ENCODE data around the gene ARHGEF19.
A peak's percentile ranks its signal among the peaks of the same experiment; 100 is the strongest.

Gene ARHGEF19

DNA sequence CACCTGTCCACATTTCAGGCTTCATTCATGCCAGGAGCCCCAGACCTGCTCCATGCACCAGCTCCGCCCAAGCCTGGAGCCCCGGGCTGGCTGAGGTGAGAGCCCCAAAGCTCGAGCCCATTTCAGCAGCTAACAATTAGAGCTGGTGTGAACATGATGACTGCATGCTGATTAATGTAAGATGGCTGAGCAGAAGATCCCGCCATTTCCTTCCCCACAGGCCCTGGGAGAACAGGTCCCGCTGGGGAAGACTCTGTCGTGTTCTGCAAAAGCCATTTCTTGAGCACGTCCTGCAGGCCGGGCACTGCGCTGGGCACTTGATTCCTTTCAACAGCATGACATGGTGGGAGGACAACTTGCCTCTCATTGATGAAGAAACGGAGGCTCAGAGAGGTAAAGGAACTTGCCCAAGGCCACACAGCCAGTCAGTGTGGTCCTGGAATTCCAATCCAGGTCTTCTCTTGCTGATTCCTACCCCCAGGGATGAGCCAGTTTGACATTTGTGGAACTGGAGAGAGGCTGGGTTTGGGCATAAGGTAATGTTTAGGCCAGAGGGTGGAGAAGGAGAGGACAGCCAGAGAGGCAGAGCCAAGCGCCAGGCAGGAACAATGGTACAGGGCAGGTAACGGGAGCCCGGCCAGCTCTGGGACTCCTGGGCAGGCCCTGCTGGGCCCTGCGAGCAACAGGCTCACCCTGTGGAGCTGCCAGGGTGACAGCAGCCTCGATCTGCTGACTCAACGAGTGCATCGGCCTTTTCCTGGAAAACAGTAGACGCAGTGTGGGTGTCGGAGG, 28.5 kb downstream of the ARHGEF19 start:
- no peaks in the 10 kb centered on the region for H3K9me3 Mint-ChIP-seq
- no peak for DNase-seq
- H3K4me1 Mint-ChIP-seq: no peaks in the 10 kb centered on the region
- no peak overlapping the region for H3K4me3 Mint-ChIP-seq
- CTCF ChIA-PET: interaction anchor here (11.3 kb wide), 1 partner anchor 104 kb away, joined by 275 read pairs; no protein-coding TSS in a partner anchor
- H3K36me3 Mint-ChIP-seq: no peaks in the 10 kb centered on the region
- peaks cover 9% of the 10 kb centered on the region for H3K27me3 Mint-ChIP-seq
- no peak overlapping the region for H3K27ac Mint-ChIP-seq

GRCh38 chr1:16183179-16183578, 29.3 kb downstream of the ARHGEF19 start:
- H3K36me3 Mint-ChIP-seq: no peaks in the 10 kb centered on the region
- H3K27me3 Mint-ChIP-seq: peaks cover 11% of the 10 kb centered on the region
- H3K9me3 Mint-ChIP-seq: no peaks in the 10 kb centered on the region
- no peak overlapping the region for H3K27ac Mint-ChIP-seq
- H3K4me1 Mint-ChIP-seq: no peaks in the 10 kb centered on the region
- no peak overlapping the region for H3K4me3 Mint-ChIP-seq
- CTCF ChIA-PET: interaction anchor here (0.6 to 11.3 kb wide), 2 partner anchors 10 to 103 kb away, joined by 4 to 275 read pairs; no protein-coding TSS in a partner anchor
- no peak for DNase-seq

DNA sequence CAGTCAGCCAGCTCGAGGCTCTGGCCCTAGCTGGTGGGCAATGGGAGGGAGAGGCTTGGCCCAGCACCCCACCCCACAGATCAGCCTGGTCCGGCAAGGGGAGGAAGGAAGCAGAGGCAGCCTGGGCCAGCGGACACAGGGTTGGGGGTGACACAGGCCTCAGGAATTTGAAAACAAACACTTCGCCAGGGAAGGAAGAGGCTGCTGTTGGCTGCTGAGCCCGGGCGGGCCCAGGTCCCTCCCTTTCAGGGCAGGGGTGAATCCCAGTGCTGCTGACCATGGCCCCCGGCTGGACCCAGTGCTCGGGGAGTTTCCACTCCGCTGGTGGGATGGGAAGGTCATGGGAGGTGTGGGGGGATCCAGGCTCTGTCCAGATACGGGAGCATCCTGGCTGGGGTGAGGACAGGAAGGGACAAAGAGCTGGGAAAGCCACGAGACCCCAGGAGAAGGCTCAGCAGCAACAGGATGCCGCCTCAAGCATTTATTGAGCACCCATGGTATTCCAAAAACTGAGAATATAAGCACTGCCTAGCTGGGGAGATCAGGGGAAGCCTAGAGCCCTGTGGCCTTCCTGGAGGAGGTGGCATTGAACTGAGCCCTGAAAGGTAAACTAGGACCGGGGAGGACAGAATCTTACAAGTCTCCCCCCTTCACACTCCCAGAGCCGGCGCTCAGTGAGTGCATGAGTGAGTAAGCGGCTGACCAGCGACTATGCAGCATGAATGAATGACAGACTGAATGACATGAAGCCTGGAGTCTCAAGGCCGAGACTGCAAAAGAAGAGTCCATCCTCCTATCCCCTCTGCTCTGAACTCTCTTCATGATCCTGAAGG, 30.3 kb downstream of the ARHGEF19 start:
- H3K4me1 Mint-ChIP-seq: no peaks in the 10 kb centered on the region
- no peaks in the 10 kb centered on the region for H3K36me3 Mint-ChIP-seq
- peaks cover 17% of the 10 kb centered on the region for H3K27me3 Mint-ChIP-seq
- DNase-seq: no peak
- no peaks in the 10 kb centered on the region for H3K9me3 Mint-ChIP-seq
- CTCF ChIA-PET: interaction anchor here (1.2 to 2.0 kb wide), 3 partner anchors 23 to 103 kb away, joined by 3 to 11 read pairs (median 9); no protein-coding TSS in a partner anchor
- H3K4me3 Mint-ChIP-seq: no peak overlapping the region
- no peak overlapping the region for H3K27ac Mint-ChIP-seq

DNA sequence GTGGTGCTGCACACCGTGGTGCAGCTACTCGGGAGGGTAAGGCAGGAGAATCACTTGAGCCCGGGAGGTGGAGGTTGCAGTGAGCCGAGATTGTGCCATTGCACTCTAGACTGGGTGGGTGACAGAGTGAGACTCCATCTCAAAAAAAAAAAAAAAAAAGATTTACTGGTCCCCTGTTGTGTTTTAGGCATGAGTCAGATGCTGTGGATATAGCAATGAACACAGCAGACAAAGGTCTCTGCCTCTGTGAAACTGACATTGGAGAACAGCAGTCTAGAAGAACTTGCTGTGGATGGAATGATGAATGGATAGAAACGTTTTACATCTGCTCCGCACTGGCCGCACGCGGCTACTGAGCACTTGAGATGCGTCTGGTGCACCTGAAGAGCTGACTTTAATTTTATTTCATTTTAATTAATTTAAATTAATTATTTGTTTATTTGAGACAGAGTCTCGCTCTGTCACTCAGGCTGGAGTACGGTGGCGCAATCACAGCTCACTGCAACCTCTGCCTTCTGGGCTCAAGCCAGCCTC, 32.1 kb downstream of the ARHGEF19 start:
- Mint-ChIP-seq H3K4me3 (no peak overlapping the region), H3K27me3 (peaks cover 29% of the 10 kb centered on the region), H3K27ac (no peak overlapping the region), H3K36me3 (no peaks in the 10 kb centered on the region), H3K4me1 (no peaks in the 10 kb centered on the region), H3K9me3 (no peaks in the 10 kb centered on the region)
- DNase-seq: no peak
- CTCF ChIA-PET: interaction anchor here (1.6 to 2.0 kb wide), 3 partner anchors 98 to 101 kb away, joined by 5 to 11 read pairs (median 9); no protein-coding TSS in a partner anchor

DNA sequence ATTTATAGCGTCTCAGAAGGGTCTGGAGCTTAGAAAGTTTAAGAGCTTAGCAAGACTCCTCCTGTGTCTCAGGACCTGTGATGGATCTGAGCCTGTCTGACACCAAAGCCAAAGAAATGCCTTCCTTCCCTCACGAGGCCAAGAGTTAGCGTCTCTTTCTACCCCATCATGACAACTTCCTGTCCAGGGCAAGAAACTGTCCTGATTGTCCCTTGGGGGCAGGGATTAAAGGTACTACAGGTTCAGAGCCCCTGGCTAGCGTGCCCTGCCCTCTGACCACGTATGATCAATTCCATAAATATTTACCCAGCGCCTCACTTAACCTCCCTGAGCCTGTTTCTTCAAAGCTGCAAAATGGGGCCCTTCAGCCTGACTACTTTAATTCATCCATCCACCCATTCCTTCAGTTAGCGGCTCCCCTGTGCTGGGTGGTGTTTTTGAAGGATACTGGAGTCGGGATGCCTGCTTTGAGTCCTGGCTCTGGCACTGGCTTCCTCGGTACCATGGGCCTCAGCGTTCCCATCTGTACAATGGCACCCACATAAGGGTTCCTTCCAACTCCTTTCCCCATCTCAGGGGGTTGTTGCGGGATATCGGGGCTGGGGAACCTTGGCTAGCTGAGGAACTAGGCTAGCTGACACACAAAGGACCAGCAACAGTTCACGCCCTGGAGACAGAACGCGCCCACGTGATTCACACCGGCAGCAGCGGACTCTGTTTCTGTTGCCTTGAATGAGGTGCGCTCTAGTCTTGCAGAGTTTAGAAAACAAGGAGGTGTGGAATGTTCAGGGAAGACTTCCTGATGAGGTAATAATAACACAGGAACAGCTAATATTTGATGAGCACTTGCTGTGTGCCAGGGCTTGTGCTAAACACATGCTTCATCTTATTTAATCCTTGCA, 33.6 kb downstream of the ARHGEF19 start:
- H3K27ac Mint-ChIP-seq: no peak overlapping the region
- H3K9me3 Mint-ChIP-seq: no peaks in the 10 kb centered on the region
- H3K36me3 Mint-ChIP-seq: no peaks in the 10 kb centered on the region
- no peak overlapping the region for H3K4me3 Mint-ChIP-seq
- CTCF ChIA-PET: no interaction called here
- no peaks in the 10 kb centered on the region for H3K4me1 Mint-ChIP-seq
- H3K27me3 Mint-ChIP-seq: peaks cover 34% of the 10 kb centered on the region
- no peak for DNase-seq

DNA sequence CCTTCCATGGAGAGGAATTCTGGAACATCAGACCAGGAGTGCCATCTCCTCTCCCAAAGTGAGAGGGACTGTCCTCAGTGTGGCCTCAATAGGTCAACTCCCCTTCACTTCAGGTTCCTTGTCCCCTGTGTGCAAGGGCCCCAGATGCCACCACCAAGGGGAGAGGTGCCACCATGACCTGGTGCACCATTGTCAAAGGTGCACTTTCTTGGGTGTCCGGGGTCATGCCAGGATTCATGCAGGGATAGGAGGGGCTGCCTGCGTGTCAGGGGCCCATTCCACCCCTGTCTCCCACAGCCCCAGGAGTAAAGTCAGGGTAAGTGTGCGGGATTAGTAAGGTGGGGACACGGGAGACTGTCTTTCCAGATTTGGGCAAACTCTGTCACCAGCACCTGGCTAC, 35.1 kb downstream of the ARHGEF19 start:
- H3K4me1 Mint-ChIP-seq: no peaks in the 10 kb centered on the region
- DNase-seq: no peak

DNA sequence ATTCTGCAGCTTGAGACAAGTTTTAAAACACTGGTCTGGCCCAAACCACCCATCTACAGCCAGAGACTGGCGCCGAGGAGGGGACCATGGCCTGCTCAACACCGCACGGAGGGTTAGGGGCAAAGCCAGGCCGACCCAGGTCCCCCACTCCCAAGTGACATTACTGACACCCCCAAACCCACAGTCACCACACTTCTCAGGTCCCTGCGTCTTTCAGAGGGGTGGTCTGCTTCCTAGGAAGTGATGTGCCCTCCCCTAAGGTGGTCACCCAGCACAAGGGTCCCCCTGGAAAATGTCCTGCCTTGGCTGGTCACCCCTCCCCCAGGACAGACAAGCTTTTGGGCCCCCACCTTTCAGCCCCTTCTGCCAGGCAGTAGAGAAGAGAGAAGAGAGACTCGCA, 35.8 kb downstream of the ARHGEF19 start:
- H3K27me3 Mint-ChIP-seq: peaks cover 47% of the 10 kb centered on the region
- H3K27ac Mint-ChIP-seq: no peak overlapping the region
- CTCF ChIA-PET: interaction anchor here (0.8 kb wide), 2 partner anchors 10 to 97 kb away, joined by 3 read pairs; no protein-coding TSS in a partner anchor
- no peak overlapping the region for H3K4me3 Mint-ChIP-seq
- DNase-seq: no peak
- no peaks in the 10 kb centered on the region for H3K9me3 Mint-ChIP-seq
- H3K4me1 Mint-ChIP-seq: no peaks in the 10 kb centered on the region
- H3K36me3 Mint-ChIP-seq: no peaks in the 10 kb centered on the region

More for the DNA sequence above, 35.1 kb downstream of the ARHGEF19 start:
- H3K36me3 Mint-ChIP-seq: no peaks in the 10 kb centered on the region
- peaks cover 44% of the 10 kb centered on the region for H3K27me3 Mint-ChIP-seq
- CTCF ChIA-PET: no interaction called here
- H3K4me3 Mint-ChIP-seq: no peak overlapping the region
- no peaks in the 10 kb centered on the region for H3K9me3 Mint-ChIP-seq
- no peak overlapping the region for H3K27ac Mint-ChIP-seq

GRCh38 chr1:16175610-16176553, 36.6 kb downstream of the ARHGEF19 start:
- CTCF ChIA-PET: interaction anchor here (0.8 kb wide), 2 partner anchors 10 to 97 kb away, joined by 3 read pairs; no protein-coding TSS in a partner anchor
- Mint-ChIP-seq H3K4me1 (no peaks in the 10 kb centered on the region), H3K9me3 (no peaks in the 10 kb centered on the region), H3K36me3 (no peaks in the 10 kb centered on the region), H3K4me3 (no peak overlapping the region), H3K27ac (peak overlapping the region; percentile 19), H3K27me3 (peaks cover 54% of the 10 kb centered on the region)
- DNase-seq: no peak

GRCh38 chr1:16174886-16175598, 37.4 kb downstream of the ARHGEF19 start:
- no peak overlapping the region for H3K27ac Mint-ChIP-seq
- CTCF ChIA-PET: no interaction called here

DNA sequence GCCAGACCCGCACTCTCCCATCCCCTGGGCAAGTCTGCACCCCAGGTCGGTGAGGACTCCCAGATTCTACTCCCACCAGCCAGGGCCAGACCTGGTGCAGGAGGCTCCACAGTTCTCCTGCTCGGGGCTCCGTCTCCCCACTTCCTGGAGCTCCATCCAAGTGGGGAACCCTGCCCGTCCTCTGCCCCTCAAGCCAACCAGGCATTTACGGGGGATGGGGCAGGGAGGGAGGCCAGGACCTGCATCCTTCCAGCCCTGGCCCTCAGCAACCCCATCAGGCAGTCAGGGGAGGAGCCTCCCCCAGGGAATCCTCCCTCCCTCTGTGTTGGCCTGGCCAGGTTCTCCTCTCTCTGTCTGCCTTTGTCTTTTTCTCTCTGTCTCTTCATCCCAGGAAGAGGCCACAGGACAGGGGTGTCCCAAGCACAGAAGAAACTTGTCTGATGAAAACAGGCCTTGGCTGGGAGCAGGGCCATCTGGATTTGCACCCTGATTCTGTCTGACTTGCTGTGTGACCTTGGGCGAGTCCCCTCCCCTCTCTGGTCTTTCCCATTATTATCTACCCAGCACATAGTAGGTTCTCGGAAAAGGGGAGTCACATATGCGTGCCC, 38.1 kb downstream of the ARHGEF19 start:
- CTCF ChIA-PET: no interaction called here
- DNase-seq: no peak
- Mint-ChIP-seq H3K4me3 (no peak overlapping the region), H3K4me1 (peaks cover 2% of the 10 kb centered on the region), H3K27ac (no peak overlapping the region), H3K36me3 (no peaks in the 10 kb centered on the region), H3K27me3 (peaks cover 70% of the 10 kb centered on the region), H3K9me3 (no peaks in the 10 kb centered on the region)

More at GRCh38 chr1:16174886-16175598, 37.4 kb downstream of the ARHGEF19 start:
- H3K36me3 Mint-ChIP-seq: no peaks in the 10 kb centered on the region
- no peak overlapping the region for H3K4me3 Mint-ChIP-seq
- H3K4me1 Mint-ChIP-seq: no peaks in the 10 kb centered on the region
- DNase-seq: no peak
- H3K27me3 Mint-ChIP-seq: peaks cover 63% of the 10 kb centered on the region
- no peaks in the 10 kb centered on the region for H3K9me3 Mint-ChIP-seq

DNA sequence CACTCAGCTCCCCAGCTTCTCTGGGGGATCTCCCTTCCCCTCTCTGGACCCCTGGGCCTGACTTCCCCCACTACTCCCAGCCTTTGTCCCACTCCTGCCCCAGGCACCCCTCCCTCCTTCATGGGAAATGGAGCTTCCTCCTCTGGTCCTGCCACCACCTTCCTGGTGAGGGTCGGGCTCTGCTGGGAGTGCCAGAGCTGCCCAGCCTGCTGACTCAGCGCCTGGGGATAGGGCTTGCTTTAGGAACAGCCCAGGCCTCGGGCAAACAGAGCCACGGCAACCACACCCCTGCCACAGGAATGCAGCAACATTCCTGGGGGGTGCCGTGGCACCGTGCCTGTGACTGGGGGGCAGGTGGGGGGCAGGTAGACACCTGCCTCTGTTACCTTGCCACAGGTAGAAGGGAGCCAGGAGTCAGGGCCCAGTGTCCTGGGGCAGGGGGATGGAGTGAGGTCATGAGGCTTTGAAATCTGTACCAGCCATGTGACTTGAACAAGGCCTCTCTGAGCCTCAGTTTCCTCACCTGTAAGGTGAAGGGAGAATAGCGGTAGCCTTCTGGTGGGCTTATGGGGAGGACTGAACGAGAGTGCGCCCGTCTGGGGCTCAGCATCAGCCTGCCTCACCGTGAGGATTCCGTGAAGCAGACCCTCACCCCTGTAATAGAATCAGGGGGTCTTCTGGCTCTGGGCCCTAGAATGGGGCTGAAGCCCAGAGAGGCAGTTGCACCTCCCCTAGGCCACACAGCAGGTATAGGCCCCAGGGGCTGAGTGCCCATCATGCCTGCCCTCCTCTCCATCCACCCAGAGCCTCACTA, 38.8 kb downstream of the ARHGEF19 start:
- no peak overlapping the region for H3K27ac Mint-ChIP-seq
- CTCF ChIA-PET: no interaction called here
- peaks cover 73% of the 10 kb centered on the region for H3K27me3 Mint-ChIP-seq
- no peaks in the 10 kb centered on the region for H3K36me3 Mint-ChIP-seq
- H3K4me3 Mint-ChIP-seq: no peak overlapping the region
- no peaks in the 10 kb centered on the region for H3K9me3 Mint-ChIP-seq
- H3K4me1 Mint-ChIP-seq: peaks cover 9% of the 10 kb centered on the region
- DNase-seq: no peak
